HL-60 (cell line): ENCODE results near the gene POLN.

Experiments used
- POLR2AphosphoS5 ChIP-seq: IDR thresholded peaks from 2 replicates; pipeline ENCODE4 v1.6.1; 2012; ENCODE audit warnings: low read depth
- SPI1 ChIP-seq: IDR thresholded peaks from 2 replicates; pipeline ENCODE4 v1.6.1; 2012; ENCODE audit warnings: low read depth, mild to moderate bottlenecking, borderline replicate concordance
- TF ChIP-seq, protein P1 (sequence below): IDR thresholded peaks from one replicate; pipeline ENCODE4 v1.5.1; 2011; ENCODE audit warnings: low read length, control low read depth, inconsistent platforms; ENCODE audit not compliant: insufficient read depth

- TF ChIP-seq SPI1, result no peak
- TF ChIP-seq POLR2AphosphoS5, result no peak
- TF ChIP-seq, protein P1, sequence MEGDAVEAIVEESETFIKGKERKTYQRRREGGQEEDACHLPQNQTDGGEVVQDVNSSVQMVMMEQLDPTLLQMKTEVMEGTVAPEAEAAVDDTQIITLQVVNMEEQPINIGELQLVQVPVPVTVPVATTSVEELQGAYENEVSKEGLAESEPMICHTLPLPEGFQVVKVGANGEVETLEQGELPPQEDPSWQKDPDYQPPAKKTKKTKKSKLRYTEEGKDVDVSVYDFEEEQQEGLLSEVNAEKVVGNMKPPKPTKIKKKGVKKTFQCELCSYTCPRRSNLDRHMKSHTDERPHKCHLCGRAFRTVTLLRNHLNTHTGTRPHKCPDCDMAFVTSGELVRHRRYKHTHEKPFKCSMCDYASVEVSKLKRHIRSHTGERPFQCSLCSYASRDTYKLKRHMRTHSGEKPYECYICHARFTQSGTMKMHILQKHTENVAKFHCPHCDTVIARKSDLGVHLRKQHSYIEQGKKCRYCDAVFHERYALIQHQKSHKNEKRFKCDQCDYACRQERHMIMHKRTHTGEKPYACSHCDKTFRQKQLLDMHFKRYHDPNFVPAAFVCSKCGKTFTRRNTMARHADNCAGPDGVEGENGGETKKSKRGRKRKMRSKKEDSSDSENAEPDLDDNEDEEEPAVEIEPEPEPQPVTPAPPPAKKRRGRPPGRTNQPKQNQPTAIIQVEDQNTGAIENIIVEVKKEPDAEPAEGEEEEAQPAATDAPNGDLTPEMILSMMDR, result no peak
Observed at GRCh38 chr4:2155246-2155645, 86.7 kb downstream of the POLN start.
